ENCODE results near the gene ROCK2. TPM values are rescaled to one million over a fixed set of nuclear protein-coding genes. Genes with fewer than 3 reads are reported as not detected.

Gene ROCK2
- polyA plus RNA-seq, 1 donor (not counting 4 experiments of a cell fraction or from before 2014, with no cell fraction given), result 12.6 TPM

DNA sequence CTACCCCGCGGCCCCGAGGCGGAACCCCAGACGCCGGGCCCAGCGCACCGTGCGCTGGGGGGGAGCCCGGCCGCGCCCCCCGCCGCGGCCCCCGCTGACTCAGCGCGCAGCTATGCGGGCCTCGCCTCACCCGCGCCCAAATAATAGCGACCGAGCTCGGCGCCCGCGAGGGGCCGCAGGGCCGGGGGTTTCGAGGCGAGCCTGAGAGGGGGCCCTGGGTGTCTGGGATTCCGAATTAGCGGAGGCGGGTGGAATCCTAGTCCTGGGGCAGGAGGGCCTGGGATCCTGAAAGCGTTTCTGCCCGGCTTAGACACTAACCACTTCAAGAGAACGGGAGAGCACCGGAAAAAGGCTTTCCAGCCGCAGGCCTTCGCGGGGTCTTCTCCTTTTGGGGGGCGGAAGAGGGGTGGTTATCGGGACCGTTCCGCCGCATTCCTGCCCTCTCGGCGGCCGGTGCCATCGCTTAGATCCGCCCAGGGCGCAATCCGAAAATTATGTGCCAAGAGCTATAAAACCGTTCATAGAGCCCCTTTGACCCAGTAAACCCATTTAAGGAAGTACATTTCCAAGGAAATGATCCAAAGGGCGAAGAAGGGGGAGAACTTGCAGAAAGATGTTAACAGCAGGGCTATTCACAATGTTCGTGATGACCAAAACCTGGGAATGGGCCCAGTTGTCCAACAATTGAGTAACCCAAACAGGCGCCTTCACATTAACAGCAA lies 681 bp upstream of the ROCK2 start:
- peak overlapping the region; percentile 78 for H2AFZ ChIP-seq (ENCODE audit: control insufficient read depth, low read length)
- peak overlapping the region; percentile 86 for H3K9ac ChIP-seq (ENCODE audit: control insufficient read depth, extremely low read depth, insufficient read depth, low read length)
- H3K4me1 ChIP-seq (ENCODE audit: control insufficient read depth, extremely low read depth, insufficient read depth, low read length), result peaks cover 12% of the 10 kb centered on the region
- no peak for TF ChIP-seq EZH2 (IDR thresholded peaks at IDR 0.05; ENCODE audit: low read length)
- TF ChIP-seq, protein P1, sequence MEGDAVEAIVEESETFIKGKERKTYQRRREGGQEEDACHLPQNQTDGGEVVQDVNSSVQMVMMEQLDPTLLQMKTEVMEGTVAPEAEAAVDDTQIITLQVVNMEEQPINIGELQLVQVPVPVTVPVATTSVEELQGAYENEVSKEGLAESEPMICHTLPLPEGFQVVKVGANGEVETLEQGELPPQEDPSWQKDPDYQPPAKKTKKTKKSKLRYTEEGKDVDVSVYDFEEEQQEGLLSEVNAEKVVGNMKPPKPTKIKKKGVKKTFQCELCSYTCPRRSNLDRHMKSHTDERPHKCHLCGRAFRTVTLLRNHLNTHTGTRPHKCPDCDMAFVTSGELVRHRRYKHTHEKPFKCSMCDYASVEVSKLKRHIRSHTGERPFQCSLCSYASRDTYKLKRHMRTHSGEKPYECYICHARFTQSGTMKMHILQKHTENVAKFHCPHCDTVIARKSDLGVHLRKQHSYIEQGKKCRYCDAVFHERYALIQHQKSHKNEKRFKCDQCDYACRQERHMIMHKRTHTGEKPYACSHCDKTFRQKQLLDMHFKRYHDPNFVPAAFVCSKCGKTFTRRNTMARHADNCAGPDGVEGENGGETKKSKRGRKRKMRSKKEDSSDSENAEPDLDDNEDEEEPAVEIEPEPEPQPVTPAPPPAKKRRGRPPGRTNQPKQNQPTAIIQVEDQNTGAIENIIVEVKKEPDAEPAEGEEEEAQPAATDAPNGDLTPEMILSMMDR (optimal IDR thresholded peaks at IDR 0.05 in 1 of 3, IDR thresholded peaks at IDR 0.05 in 1 of 3, conservative IDR thresholded peaks at IDR 0.05 in 1 of 3; ENCODE audit: extremely low read depth in 1 of 3, insufficient read depth in 2 of 3, low read length in 3 of 3), result no peak
- DNase-seq (ENCODE audit: low read depth, low spot score) (peak; percentile 26), FAIRE-seq (no peak)
- H3K4me3 ChIP-seq (ENCODE audit: control insufficient read depth in 2 of 3, extremely low read depth in 1 of 3, insufficient read depth in 2 of 3, low read depth in 1 of 3, low read length in 3 of 3), result peak overlapping the region; percentile 61 to 96 (median 67)
- H4K20me1 ChIP-seq (ENCODE audit: control insufficient read depth, extremely low read depth, insufficient read depth, low read length), result peaks cover 8% of the 10 kb centered on the region
- H3K27ac ChIP-seq (ENCODE audit: control insufficient read depth, insufficient read depth, low read length), result peak overlapping the region; percentile 89
- H3K79me2 ChIP-seq (ENCODE audit: control insufficient read depth, insufficient read depth, low read length), result peaks cover 38% of the 10 kb centered on the region
- dilution Hi-C loops (cut with MboI; ENCODE audit: extremely low pct_ligation_motif_present, low sequenced_read_pairs), result no loop called here
- peak overlapping the region; percentile 88 for H3K4me2 ChIP-seq (ENCODE audit: control insufficient read depth, extremely low read depth, insufficient read depth, low read depth, low read length)
- H3K9me1 ChIP-seq (ENCODE audit: control insufficient read depth, extremely low read depth, insufficient read depth, low read length), result no peaks in the 10 kb centered on the region
- H3K27me3 ChIP-seq (ENCODE audit: control insufficient read depth, extremely low read depth, insufficient read depth, low read length), result no peaks in the 10 kb centered on the region
- H3K36me3 ChIP-seq (ENCODE audit: control insufficient read depth in 2 of 2, extremely low read depth in 1 of 2, insufficient read depth in 2 of 2, low read length in 2 of 2), result no peaks in the 10 kb centered on the region
- no peaks in the 10 kb centered on the region for H3K9me3 ChIP-seq (ENCODE audit: control insufficient read depth, low read depth, low read length)

DNA sequence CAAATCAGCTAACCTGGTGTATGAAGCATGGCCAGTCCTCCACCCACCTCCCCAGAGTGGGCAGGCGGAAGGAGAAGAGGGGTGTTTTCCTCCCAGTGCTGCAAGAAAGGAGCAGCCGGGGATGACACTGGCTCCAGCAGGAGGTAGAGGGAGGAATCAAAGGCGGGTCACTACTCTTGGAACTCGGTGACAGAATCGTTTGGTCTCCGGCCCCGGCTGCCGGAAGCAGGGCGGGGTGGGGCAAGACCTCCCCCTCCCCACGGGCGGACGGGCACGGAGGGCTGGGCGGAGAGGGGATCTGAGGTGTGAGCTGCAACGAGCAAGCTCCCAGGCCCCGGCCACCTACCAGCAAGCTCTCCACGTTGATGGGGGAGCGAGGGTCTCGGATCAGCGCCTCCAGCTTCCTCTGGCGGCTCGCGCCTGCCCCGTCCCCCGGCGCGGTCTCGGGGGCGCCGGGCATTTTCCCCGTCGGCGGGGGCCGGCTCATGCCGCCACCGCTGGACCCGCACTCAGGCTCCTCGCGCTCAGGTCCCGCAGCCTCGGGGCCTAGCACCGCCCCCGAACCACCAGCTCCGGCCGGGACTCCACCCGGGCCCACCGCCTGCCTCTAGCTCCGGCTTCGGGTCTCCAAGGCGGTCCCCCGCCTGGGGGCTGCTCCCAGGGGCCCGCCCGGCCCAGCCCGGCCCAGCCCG lies 640 bp downstream of the ROCK2 start:
- H3K9ac ChIP-seq (ENCODE audit: control insufficient read depth, extremely low read depth, insufficient read depth, low read length), result peak overlapping the region; percentile 86
- no peaks in the 10 kb centered on the region for H3K9me1 ChIP-seq (ENCODE audit: control insufficient read depth, extremely low read depth, insufficient read depth, low read length)
- peaks cover 12% of the 10 kb centered on the region for H3K4me1 ChIP-seq (ENCODE audit: control insufficient read depth, extremely low read depth, insufficient read depth, low read length)
- no peak for TF ChIP-seq EZH2 (IDR thresholded peaks at IDR 0.05; ENCODE audit: low read length)
- TF ChIP-seq, protein P1 (optimal IDR thresholded peaks at IDR 0.05 in 1 of 3, IDR thresholded peaks at IDR 0.05 in 1 of 3, conservative IDR thresholded peaks at IDR 0.05 in 1 of 3; ENCODE audit: extremely low read depth in 1 of 3, insufficient read depth in 2 of 3, low read length in 3 of 3), result no peak
- dilution Hi-C loops (cut with MboI; ENCODE audit: extremely low pct_ligation_motif_present, low sequenced_read_pairs), result no loop called here
- no peaks in the 10 kb centered on the region for H3K9me3 ChIP-seq (ENCODE audit: control insufficient read depth, low read depth, low read length)
- FAIRE-seq (no peak), DNase-seq (ENCODE audit: low read depth, low spot score) (no peak)
- H4K20me1 ChIP-seq (ENCODE audit: control insufficient read depth, extremely low read depth, insufficient read depth, low read length), result peaks cover 8% of the 10 kb centered on the region
- H3K79me2 ChIP-seq (ENCODE audit: control insufficient read depth, insufficient read depth, low read length), result peaks cover 52% of the 10 kb centered on the region
- H2AFZ ChIP-seq (ENCODE audit: control insufficient read depth, low read length), result peak overlapping the region; percentile 25
- no peaks in the 10 kb centered on the region for H3K36me3 ChIP-seq (ENCODE audit: control insufficient read depth in 2 of 2, extremely low read depth in 1 of 2, insufficient read depth in 2 of 2, low read length in 2 of 2)
- no peaks in the 10 kb centered on the region for H3K27me3 ChIP-seq (ENCODE audit: control insufficient read depth, extremely low read depth, insufficient read depth, low read length)
- peak overlapping the region; percentile 59 to 96 (median 89) for H3K4me3 ChIP-seq (ENCODE audit: control insufficient read depth in 2 of 3, extremely low read depth in 1 of 3, insufficient read depth in 2 of 3, low read depth in 1 of 3, low read length in 3 of 3)
- peak overlapping the region; percentile 72 for H3K27ac ChIP-seq (ENCODE audit: control insufficient read depth, insufficient read depth, low read length)
- H3K4me2 ChIP-seq (ENCODE audit: control insufficient read depth, extremely low read depth, insufficient read depth, low read depth, low read length), result peak overlapping the region; percentile 81
